DMS79 (cell line): ENCODE data around the gene UGCG.
"Not testable (repeated sequence)": the region's sequence is repeated elsewhere in the genome, so short reads cannot be mapped to it uniquely, and the experiment has no call there.

Experiments
- DNase-seq: peaks from one replicate; lab custom pipeline; 2025; lab: John Stamatoyannopoulos, UW

UGCG gene

DNA sequence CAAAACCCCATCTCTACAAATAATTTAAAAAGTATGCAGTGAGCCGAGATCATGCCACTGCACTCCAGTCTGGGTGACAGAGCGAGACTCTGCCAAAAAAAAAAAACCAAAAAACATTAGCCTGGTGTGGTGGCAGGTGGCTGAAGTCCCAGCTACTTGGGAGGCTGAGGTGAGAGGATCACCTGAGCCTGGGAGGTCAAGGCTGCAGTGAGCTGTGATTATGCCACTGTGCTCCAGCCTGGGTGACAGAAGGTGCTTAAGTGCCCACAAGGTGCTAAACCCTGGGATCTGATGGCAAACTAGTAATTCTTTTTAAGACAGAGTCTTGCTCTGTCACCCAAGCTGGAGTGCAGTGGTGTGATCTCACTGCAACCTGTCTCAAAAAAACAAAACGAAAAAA lies 5.7 kb upstream of the UGCG start:
- not testable (repeated sequence) for DNase-seq

DNA sequence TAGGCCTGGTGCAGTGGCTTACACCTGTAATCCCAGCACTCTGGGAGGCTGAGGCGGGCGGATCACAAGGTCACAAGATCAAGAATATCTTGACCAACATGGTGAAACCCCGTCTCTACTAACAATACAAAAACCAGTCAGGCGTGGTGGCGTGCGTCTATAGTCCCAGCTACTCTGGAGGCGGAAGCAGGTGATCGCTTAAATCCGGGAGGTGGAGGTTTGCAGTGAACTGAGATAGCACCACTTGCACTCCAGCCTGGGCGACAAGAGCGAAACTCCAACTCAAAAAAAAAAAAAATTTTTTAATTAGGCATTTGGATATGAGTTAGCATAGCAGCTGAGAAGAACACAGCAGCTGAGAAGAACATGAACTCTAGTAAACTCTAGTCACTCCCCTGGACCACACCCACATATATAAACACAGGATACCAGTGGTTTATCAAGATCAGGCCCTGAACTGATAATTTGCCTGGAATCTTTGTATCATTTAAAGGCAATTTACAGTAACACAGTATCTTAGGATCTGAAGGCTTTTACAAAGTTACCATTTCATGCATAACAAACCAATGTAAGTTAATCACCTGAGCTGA lies 4.6 kb upstream of the UGCG start:
- DNase-seq: no peak

DNA sequence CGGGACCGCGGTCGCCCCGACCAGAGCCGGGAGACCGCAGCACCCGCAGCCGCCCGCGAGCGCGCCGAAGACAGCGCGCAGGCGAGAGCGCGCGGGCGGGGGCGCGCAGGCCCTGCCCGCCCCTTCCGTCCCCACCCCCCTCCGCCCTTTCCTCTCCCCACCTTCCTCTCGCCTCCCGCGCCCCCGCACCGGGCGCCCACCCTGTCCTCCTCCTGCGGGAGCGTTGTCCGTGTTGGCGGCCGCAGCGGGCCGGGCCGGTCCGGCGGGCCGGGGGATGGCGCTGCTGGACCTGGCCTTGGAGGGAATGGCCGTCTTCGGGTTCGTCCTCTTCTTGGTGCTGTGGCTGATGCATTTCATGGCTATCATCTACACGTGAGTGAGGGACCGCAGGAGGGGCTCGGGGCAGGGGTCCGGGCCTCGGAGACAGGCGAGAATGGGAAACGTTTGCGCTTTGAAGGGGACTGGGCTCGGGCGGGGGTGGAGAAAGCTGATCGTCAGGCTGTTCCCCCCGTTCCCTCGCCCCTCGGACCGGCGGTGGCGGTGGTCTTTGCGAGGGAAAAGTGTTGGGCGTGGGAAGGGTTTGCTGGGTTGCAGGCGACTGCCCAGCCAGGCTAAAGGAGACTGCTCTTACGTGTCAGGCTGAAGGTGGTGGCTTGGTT lies 457 bp downstream of the UGCG start:
- peak; percentile 60 for DNase-seq

DNA sequence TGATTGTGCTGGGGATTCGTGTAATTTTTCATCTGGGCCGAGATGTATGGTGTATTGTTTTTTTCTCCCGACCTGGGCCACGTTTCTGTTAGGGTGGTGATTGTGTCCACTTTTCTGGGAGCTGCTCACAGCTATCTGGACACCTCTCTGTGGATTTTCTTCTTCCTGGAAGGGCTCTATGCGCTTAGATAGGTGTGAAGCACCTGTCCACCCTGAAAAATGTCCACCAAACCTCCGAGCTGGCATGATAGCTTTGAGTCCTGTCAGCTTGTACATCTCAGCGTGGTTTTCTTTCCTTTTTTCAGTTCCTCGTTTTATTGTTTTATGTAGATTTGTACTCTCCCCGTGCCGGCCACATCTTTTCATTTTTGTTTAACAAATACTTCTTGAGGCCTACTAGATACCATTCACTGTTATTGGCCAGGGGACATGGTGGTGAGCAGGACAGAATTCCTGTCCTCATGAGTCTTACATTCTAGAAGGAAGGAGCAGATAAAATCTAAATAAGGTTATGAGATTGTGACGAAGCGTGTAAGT lies 1.1 kb downstream of the UGCG start:
- peak; percentile 36 for DNase-seq

DNA sequence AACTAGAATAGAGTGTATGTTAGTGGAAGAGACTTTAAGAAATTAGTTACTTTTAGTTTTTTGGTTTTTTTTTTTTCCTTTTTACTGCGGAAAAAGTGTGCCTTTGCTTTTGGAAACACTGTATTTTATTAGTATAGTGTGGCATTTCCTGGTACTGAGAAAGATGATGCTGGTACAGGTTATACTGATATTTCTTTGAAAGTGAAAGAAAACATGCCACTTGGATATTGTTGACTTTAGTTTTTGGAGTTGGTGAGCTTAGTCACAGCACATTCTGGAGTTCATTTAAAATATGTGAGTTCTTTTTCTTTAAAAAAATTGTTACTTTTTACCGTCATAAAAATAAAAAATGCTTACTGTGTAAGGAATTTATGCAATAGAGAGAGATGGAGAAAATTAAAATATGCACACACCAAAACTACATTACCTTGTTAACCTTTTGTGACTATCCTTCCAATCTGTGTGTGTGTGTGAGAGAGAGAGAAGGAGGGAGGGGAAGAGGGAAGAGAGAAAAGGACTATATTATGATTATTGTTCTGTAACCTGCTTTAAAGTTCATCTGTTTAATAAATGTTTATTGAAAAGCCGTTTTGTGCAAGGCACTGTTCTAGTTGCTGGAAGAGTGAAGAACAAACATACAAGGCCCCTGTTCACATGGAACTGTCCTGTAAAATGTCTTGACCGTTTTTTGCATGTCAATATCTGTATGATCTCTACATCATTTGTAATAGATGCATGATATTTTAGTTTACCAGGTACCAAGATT lies 1.9 kb downstream of the UGCG start:
- no peak for DNase-seq

DNA sequence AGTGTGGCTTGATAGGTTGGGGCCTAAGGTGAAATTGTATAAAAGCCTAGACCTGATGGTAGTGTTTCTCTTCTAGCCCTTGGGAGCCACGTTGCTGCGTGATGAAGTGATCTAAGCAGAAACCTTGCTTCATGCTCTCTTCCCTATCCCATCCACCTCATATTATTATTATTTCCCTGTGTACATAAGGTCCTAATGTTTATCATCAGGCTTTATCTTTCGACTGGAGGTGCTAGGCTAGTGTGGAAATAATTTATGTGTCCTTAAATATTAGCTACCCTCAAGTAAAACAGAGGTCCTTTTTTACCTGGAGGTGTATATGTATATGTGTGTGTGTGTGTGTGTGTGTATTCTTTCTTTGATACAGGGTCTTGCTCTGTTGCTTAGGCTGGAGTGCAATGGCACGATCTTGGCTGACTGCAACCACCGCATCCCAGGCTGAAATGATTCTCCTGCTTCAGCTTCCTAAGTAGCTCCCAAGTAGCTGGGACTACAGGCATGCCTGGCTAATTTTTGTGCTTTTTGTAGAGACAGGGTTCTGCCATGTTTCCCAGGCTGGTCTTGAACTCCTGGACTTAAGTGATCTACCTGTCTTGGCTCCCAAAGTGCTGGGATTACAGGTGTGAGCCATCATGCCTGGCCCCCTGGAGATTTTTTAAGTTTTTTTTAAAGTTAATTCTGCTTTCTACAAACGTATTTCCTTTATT lies 3.7 kb downstream of the UGCG start:
- DNase-seq: no peak

DNA sequence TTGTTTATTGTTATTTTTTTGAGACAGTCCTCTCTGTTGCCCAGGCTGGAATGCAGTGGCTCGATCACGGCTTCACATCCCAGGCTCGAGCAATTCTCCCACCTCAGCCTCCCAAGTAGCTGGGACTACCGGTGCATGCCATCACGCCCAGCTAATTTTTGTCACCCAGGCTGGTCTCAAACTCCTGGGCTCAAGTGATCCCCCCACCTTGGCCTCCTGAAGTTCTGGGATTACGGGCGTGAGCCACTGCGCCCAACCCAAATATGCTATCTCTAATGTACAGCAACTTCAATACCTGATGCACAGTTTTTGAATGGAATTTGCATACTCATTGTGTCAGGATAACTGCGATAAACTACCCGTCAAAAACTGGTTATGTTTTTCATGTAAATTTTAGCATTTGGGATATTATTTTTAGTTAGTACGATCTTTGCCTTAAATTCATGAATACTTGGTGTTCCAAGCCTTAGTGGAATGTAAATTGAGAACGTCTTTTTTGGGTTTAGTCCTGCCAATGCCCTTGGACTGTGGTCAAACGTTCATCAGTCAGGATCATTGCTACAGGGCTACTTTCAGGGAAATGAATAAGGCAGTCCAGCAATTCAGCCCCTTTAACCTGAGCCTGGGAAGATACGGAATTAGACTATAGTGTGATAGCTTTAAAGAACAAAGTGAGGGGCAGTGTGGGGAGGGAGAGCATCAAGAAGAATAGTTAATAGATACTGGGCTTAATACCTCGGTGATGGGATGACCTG lies 4.4 kb downstream of the UGCG start:
- no peak for DNase-seq

DNA sequence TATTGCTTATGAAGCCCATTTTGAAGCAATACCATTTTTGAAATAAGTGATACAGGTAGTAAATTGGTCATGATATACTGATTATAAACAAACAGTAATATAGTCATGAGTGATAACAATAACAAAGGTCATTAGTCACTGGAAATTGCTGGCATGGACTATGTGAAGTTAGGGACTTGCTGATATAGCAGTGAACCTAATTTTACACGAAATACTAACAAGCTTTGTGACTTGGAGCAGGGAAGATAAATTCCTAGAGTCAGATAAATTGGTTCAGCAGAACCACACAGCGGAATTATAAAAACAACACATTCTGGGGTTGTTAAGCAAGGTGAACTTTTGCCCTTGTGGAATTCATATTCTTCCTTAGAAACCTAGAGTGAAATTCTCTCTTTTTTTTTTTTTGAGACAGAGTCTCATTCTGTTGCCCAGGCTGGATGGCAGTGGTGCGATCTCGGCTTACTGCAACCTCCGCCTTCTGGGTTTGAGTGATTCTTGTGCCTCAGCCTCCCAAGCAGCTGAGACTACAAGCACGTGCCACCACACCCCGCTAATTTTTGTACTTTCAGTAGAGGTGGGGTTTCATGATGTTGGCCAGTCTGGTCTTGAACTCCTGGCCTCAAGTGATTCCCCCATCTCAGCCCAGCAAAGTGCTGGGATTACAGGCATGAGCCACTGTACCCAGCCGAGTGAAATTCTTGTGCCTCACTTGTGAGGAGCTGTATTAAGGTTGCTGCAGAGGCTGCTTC lies 6.0 kb downstream of the UGCG start:
- DNase-seq: no peak

DNA sequence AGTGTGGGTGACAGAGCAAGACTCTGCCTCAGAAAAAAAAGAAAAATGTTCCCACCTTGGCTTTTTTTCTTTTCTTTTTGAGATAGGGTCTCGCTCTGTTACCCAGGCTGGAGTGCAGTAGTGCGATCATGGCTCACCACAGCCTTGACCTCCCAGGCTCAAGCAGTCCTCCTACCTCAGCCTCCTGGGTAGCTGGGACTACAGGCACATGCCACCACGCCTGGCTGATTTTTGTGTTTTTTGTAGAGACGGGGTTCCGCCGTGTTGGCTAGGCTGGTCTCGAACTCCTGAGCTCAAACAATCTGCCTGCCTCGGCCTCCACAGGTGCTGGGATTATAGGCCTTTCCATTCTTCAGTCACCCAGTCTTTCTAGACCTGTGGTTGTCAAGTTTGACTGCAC lies 6.9 kb downstream of the UGCG start:
- DNase-seq: not testable (repeated sequence)

DNA sequence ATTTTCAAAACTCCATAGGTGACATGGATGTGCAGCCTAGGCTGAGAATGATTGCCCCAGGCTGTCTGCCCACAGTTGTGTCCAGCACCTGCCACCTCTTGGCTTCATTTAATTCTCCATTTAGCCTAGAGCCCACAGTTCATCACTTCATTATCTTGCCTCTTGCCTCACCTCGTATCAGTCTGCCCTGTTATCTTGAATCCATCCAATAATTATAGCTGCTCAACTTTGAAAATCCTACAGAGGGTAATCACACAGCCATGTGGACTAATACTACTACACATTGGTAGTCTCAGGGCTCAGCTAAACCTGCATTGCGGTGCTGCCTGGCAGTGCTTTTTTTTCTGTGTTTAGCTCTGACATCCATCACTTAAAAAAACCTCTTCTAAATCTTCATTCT lies 7.4 kb downstream of the UGCG start:
- no peak for DNase-seq

DNA sequence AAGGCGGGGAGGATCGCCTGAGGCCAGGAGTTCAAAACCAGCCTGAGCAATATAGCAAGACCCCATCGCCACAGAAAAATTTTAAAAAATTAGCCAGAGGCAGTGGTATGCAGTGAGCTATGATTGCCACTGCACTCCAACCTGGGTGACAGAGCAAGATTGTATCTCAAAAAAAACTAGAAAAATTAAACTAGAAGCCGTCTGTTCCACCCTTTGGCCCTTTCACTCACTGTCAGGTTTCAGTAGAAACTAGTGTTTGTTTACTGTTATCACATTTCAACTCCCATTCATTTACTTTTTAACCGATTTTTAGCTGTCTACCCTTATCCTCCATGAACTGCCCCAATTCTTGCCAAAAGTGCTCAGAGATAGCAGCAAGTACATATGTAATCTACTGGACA lies 8.3 kb downstream of the UGCG start:
- no peak for DNase-seq

DNA sequence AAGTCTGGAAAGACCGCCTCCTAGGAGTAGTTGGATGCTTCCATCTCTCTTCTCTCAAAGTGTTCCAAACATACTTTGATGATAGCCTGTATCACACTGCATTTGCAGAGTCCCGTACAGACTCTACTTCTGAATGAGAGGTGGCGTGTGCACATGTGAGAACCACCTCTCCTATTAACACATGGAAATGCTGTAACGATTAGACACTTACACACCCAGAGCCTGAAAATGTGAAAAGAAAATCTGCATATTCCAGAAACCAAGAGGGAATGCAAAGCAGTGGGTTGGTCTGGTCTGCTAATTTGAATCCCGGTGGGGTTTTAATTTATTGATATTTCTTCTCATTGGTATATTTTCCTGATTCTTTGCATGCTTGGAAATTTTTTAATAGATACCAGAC lies 10.5 kb downstream of the UGCG start:
- DNase-seq: no peak

DNA sequence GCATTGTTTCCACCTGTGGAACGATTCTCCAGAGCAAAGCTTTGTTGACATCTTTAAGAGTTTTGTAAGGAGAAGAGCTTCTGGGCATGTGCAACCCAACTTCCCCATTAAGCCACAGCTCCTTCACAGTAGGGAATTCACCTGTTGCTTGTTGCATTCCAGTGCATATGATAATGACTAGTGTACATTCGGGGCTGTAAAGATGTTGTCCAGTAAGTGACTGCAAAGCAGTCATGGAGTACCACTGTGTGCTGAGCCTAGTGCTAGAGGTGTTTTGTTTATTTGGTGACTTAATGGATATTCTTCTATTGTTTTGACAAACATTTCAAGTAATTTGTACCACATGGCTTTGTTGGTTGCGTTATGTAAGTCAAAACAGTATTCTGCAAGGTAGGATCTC lies 12.8 kb downstream of the UGCG start:
- DNase-seq: no peak

DNA sequence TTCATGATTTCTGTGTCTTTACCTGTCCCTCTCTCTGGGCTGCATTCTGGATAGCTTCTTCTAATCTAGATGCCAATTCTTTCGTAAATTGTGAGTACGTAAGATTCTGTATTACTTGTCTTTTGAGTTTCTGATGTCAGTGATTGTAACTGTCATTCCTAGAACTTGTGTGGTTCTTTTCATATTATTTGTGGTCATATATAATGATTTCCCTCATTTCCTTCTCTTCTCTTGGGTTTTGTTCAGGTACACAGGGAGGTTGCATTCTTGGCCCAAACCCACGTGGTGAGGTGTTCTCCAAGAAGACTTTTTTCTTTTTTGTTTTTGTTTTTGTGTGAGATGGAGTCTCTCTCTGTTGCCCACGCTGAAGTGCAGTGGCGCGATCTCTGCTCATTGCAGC lies 13.8 kb downstream of the UGCG start:
- DNase-seq: no peak

DNA sequence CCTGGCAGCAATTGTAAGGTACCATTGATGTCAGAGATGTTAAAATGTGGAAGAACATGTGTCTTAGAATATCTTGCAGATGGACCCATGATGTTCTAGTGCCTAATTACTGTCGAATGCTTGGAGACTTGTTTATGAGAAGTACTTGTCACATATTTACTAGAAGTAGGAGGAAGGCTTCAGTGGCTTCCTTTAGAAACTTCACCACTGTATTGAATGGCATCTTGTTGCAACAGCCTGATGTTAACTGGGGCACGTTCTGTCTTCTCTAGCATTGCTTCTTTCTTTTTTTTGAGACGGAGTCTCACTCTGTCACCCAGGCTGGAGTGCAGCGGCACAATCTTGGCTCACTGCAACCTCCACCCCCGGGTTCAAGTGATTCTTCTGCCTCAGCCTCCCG lies 16.5 kb downstream of the UGCG start:
- no peak for DNase-seq

DNA sequence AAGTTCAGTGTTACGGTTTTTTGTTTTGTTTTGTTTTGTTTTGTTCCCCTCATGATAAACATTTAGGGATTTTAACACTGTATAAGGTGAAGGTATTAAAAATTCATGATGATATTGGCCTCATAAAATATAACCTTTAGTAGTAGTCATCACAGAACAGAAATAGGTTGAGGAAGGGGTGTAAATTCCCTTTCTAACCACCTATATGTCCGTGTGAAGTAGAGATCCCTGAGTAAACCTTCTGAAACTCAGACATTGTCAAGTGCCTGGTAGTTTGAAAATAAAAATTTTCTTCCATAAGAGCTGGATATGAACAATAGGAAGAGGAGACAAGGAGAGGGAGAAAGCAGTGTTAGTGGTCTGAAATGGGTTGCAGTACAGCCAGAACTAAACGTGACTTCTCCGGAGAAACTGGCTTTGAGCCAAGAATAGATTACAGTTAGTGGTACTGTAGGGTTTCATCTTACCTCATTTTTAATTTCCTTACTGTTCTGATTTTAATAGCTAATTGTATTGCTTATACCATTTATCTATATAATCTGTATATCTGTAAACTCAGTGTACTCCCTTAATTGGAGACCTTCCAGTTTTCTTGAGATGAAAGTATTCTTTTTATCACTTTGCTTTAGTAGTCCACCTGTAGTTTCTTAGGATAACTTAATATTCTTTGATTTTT lies 18.3 kb downstream of the UGCG start:
- DNase-seq: peak; percentile 38

DNA sequence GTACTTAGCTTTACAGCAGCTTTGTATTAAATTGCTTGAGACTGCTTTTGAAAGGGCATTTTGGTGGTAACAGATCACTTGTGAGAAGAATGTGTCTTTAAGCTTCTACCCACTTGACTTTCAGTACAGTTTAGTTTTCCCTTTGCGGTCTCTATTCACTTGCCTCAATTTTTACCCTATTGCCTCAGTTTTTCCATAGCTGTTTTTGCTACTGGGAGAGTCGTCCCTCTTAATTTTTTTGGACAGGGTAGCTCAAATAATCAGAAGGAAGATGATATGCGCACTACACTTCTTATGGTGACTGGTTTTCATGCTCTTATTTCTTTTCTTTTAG lies 18.8 kb downstream of the UGCG start:
- DNase-seq: no peak

DNA sequence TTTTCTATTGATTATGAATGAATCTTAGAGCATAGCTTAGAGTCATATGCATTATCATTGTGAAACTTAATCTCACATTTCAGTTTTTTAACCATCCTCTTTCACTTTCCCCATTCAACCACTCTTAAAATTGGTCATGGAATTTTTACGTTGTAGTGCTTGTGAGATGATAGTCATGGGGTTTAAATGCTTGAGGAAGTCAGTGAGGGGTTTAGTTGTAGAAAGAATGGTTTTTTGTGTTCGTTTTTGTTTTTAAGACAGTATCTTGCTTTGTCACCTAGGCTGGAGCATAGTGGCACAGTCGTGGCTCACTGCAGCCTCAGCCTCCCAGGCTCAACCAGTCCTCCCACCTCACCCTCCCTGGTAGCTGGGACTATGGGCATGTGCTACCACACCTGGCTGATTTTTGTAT lies 19.6 kb downstream of the UGCG start:
- no peak for DNase-seq

DNA sequence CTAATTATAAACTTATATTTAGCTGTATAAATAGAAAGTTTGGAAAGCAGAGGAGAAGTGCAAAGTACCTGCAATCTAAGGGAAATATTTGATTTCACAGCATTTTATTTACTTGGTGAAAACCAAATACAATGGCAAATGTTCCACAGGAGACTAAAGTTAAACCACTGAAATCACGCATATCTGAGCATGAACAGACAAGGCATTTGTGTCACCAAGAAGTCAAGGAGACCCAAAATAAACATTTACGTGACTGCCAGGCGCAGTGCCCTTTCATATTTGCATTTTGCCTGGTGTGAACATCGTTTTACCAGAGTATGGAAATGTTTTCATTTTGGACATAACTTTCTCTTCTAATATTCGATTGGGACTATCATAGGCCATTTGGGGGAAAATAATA lies 20.6 kb downstream of the UGCG start:
- no peak for DNase-seq

DNA sequence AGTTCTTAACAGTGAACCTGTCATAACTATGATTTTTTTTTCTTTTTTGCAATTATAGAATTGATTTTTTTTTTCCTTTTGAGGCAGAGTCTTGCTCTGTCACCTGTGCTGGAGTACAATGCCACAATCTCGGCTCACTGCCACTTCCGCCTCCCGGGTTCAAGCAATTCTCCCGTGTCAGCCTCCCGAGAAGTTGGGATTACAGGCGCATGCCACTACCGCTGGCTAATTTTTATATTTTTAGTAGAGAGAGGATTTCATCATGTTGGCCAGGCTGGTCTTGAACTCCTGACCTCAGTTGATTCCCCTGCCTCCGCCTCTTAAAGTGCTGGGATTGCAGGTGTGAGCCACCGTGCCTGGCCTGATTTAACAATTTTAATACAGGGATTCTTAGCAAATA lies 21.4 kb downstream of the UGCG start:
- no peak for DNase-seq

DNA sequence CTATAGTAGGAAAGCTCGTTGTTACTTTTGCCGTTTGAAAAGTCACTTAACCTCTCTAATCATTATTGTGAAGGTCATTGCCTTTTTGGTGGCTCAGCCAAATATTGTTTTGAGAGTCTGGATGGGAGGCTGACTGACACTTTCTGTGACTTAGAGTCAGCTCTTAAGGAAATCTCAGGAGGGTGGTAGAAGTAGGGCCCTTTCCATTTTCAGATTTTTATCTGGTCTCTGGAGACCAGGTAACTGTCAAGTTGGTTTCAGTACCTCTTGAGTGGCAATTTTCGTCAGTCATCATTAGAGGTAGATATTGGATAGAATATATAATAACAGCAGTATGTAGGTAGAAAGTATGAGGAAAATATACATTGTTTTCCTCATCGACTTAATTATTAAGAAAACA lies 23.3 kb downstream of the UGCG start:
- no peak for DNase-seq
